ENCODE results near the gene TCIRG1.

TCIRG1 gene

DNA sequence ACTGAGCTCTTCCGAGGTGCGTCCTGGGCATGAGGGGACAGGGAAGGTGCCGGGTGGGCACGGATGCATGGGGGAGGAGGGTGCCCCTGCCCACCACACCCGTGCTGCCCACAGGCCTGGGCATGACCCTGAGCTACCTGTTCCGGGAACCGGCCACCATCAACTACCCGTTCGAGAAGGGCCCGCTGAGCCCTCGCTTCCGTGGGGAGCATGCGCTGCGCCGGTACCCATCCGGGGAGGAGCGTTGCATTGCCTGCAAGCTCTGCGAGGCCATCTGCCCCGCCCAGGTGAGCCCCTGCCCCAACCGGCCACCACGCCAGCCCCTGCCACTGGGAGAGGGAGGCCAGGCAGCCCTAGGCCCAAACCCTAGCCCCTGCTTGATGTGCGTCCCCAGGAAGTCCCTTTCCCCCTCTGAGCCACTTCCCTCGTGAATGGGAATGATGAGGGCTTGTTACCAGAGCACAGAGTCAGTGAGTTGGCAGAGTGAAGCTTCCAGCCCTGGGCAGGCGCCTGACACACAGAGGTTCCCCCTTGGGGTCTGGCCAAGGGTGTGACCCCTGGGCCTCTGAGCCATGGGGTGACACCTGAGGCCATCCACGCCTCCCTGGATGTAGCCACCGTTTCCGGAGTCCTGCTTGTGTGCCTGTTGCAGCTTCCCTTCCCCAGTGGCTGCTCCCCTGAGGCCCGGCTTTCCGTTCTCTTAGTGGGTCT is 5.7 kb upstream of the TCIRG1 start:
- FAIRE-seq (no peak), DNase-seq (ENCODE audit: extremely low spot score, insufficient read length, low read depth) (no peak)

DNA sequence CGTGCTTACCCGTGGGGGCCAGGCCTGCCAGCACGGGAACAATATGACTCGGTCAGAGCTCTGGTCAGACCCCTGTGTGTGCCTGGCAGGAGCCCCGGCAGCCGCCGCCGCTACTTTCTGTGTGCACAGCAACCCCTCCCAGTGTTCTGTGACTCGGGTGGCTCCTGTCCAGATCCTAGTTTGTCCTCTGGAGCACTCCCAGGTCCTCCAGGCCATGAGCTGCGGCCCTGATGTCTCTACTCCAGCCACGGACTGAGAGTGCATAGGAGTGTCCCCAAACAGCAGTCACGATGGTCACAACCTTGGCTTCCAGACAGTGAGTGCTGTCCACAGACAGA is 5.1 kb upstream of the TCIRG1 start:
- no peak for DNase-seq (ENCODE audit: extremely low spot score, insufficient read length, low read depth)
- no peak for FAIRE-seq

DNA sequence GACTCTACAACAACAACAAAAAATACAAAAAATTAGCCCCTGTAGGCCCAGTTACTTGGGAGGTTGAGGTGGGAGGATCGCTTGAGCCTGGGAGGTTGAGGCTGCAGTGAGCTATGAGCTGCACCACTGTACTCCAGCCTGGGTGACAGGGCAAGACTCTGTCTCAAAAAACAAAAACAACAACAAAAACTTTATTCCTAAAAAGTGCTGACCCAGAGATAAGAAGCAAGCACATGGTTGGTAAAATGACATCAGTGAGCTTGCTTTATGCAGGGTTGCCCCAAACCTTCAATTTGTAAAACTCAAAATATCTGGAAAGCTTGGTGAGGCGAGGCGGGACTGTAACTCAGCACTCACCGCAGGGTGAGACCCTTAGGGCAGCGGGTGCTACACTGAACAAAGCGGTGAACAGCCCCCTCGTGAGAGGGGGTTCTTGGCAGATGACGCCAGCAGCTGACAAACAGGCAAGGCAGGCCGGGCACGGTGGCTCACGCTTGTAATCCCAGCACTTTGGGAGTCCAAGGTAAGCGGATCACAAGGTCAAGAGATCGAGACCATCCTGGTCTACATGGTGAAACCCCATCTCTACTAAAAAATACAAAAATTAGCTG is 3.5 kb upstream of the TCIRG1 start:
- no peak for DNase-seq (ENCODE audit: extremely low spot score, insufficient read length, low read depth)

DNA sequence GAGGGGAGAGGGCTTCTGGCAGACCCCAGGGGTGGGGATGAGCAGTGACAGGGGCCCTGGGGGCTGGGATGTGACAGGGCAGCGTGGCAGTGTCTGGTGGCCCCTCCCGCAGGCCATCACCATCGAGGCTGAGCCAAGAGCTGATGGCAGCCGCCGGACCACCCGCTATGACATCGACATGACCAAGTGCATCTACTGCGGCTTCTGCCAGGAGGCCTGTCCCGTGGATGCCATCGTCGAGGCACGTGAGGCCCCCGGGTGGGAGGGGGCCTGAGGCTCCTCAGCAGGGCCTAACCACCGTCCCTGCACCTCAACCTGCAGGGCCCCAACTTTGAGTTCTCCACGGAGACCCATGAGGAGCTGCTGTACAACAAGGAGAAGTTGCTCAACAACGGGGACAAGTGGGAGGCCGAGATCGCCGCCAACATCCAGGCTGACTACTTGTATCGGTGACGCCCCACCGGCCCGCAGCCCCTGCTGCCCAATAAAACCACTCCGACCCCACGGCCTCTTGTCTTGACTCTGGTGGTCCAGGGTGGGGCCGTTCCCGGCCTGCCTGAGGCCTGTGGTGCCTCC is 2.6 kb upstream of the TCIRG1 start:
- DNase-seq (ENCODE audit: extremely low spot score, insufficient read length, low read depth) (no peak), FAIRE-seq (no peak)

More for the DNA sequence above, 3.5 kb upstream of the TCIRG1 start:
- no peak for FAIRE-seq

DNA sequence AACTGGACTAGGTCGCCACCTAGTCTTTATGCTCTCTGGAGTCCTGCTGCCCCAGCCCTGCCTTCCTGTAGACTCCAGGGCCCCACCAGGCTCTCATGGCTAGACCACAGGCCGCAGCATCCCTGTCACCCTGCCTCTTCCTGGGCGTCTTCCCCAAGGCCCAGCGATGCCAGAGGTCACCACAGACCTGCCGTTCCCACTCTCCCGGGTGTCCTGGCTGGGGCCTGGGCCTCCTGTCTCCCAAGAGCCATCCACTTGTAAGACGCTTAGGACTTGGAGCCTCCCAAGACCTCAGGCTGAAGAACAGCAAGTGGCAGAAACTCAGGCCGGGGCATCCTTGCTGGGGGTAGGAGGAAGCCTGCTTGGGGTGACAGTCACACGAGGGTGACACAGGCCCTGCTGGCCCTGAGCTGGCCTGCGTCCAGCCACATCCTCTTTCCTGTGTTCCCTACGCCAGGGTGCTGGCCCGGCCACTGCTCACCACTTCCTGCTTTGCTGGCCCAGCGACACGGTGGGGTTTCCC is 2.0 kb upstream of the TCIRG1 start:
- no peak for DNase-seq (ENCODE audit: extremely low spot score, insufficient read length, low read depth)
- no peak for FAIRE-seq

DNA sequence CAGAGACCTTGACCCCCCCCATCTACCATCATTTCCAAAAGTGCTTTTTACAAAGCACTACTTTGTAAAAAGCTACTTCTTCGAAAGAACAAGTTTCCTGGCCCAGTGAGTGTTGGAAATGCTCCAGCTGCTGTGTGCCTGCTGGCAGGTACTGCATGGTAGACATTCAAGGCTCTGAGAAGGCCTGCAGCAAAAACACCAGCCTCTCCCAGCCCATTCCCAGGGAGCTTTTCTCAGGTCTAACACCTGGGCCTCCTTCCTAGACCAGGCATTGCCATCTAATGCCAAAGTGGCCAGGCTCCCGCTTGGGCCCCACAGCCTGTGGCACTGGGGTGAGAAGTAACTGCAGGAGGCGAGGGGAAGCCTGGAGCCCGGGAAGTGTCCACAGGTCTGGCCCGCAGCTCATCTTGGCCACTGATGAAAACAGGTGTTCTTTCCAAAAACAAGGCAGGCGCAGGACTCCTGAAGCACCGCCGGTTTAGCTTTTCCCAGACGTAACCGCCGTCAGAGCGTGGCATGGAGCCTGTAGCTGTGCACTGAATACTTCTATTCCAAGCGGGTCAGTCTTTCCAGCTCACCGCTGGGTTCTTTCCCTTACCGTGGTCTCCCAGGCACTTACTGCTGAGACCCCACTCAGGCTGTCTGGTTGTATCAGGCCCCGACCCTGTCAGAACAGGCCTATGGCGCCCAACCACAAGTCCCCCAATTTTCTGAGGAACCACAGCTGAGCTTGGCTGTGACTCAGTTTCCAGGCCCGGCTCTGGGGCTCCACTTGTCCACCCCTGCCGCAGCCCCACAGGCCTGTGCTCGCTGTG is 1.2 kb upstream of the TCIRG1 start:
- no peak for FAIRE-seq

DNA sequence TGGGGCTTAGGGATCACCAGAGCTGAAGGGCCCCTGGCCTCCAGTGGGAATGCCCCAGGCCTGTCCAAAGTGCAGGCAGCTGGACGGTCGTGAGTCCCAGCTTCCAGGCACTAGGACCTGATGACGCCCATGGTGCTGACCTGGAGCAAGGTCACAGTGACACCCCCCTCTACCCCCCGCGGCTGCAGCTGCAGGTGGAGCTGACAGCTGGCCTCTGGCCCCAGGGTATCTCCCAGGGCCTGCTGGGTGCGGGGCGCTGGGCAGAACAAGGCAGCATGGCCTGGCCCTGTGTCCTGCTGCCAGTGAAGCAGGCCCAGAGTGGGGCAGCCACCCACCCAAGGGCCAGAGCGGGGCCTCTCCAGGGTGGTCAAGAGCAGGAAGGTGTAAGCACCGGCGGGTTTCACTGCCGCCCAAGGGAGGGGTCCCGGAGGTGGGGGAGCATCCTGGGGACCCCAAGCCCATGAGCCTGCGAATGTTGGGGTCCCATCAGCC is 553 bp upstream of the TCIRG1 start:
- FAIRE-seq (no peak), DNase-seq (ENCODE audit: extremely low spot score, insufficient read length, low read depth) (no peak)

More for the DNA sequence above, 1.2 kb upstream of the TCIRG1 start:
- DNase-seq (ENCODE audit: extremely low spot score, insufficient read length, low read depth), result no peak

DNA sequence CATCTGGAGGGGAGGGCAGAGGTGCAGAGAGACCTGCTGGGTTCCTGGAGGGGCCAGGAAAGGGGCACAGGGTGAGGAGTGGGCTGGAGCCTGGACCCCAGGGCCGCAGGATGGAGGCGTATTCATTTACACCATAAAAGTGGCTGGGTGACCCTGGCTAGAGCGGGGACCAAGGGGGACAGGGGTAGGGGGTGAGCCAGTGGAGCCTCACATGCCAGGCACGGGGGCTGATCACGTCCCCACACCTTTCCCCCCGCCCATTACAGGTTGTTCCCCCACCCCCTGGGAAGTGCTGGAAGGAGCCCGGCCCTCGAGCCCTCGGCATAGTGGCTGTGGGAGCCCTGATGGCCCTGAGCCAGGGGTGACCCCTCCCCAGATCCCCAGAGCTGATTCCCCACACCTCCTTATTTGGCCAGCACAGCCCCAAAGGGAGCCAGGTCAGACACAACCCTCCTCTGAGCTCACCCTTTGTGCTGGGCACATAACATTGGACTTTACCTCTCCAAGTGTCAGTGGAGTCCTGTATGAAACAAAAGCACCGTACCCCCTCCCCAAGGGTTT is 781 bp downstream of the TCIRG1 start:
- FAIRE-seq, result peak; percentile 5
- DNase-seq (ENCODE audit: extremely low spot score, insufficient read length, low read depth), result no peak

DNA sequence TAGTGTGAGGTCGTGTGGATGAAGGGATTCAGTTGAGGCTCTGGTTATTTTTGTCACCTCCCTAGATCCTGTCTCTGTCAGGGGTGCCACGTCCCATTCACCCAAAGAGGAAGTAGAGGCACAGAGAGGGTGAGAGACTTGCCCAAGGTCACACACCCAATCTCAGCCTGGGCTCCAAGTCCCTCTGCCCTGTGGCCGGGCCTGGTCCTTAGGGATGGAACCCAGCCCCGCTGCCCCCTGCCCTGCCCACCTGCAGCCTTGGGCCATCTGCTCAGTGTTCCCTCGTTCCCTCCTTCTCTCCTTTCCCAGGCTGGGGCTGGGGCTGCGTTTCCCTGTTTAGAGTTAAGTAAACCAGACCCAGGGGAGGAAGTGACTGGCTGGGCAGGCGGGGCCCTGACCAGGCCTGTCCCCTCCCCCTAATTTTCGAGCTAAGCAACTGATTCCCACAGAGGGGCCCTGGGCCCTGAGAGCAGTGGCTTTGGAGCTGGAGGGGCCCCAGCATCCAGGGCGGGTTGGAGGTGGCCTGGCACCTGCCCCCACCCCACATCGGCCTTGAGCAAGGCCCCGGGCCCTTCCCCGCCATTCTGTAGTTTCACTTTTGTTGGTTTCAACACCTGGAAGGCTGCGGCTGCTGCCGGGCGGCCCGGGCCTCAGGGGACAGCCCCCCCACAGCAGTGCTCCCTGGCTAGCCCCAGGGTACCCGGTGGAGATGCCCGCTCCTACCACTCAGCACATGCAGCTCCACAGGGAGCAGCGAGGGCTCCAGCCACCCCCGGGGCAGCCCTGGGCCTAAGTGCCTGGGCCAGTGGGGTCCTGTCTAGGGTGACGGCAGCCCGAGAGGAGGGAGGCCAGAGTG is 1.5 kb downstream of the TCIRG1 start:
- FAIRE-seq (peak; percentile 86), DNase-seq (ENCODE audit: extremely low spot score, insufficient read length, low read depth) (peak; percentile 77)

DNA sequence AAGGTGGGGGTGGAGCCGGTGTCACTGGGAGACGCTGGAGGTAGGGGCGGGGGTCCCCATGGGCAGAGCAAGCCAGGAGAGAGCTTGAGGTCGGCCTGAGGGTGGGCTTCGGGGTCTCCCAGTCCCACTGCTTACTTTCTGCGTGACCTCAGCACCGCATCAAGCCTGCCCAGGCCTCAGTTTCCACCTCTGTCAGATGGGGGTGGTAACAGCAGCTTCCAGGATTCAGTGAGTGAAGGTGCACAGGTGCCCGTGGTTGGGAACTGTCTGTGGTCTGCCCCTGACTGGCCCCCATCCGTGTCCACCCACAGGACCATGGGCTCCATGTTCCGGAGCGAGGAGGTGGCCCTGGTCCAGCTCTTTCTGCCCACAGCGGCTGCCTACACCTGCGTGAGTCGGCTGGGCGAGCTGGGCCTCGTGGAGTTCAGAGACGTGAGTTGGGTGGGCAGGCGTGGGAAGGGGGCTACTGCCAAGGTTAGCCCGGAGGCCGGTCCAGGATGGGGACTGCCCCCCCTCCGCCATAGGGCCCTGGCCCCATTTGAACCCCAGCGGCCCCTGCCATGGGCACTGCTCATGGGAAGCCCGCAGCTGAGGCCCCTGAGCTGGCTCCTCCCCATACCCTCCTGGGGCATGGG is 2.2 kb downstream of the TCIRG1 start:
- FAIRE-seq, result no peak

DNA sequence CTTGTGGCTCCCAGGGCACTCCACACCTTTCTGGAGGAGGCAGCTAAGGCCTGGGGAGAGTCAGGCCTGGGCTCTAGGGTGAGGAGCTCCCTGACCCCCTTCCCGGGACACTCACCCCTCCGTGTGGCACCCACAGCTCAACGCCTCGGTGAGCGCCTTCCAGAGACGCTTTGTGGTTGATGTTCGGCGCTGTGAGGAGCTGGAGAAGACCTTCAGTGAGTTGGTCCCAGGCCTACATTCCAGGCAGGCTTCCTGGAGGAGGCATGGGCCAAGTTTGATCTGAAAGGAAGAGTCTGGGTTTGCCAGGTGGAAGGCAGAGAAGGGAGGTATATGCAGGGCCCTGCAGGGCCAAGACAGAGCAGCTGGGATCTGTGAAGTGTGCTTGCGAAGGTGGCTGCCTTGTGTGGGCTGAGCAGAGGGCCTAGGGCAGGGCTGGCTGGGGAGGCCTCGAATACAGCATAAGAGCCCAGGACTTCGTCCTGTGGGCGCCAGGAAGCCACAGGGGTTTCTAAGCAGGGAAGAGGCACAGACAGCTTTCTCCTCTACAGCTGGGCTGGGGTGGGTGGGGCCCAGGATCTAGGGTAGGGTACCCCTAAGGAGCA is 2.9 kb downstream of the TCIRG1 start:
- no peak for DNase-seq (ENCODE audit: extremely low spot score, insufficient read length, low read depth)
- no peak for FAIRE-seq

More for the DNA sequence above, 2.2 kb downstream of the TCIRG1 start:
- no peak for DNase-seq (ENCODE audit: extremely low spot score, insufficient read length, low read depth)

DNA sequence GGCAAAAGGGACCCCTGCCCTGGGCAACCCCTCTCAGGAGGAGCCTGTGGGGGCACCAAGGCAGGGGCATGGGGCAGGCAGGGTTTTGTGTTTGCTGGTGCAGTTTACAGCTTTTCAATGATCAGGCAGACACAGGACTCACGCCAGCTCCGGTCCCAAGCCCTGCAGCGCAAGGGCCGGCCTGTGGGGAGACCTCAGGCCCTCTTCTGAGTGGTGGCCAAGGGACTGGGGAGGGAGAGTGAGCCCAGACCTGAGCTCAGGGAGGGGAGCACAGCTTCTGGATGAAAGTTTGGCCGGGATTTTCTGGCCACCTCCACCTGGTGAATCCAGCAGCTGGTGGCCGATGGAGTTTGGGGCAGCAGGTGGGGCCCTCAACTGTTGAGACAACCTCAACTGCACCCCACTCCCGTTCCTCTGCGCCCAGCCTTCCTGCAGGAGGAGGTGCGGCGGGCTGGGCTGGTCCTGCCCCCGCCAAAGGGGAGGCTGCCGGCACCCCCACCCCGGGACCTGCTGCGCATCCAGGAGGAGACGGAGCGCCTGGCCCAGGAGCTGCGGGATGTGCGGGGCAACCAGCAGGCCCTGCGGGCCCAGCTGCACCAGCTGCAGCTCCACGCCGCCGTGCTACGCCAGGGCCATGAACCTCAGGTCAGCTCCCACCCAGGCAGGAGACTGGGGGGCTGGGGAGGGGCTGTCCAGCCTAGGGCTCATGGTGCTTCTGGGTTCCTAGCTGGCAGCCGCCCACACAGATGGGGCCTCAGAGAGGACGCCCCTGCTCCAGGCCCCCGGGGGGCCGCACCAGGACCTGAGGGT is 3.6 kb downstream of the TCIRG1 start:
- FAIRE-seq (no peak), DNase-seq (ENCODE audit: extremely low spot score, insufficient read length, low read depth) (no peak)

DNA sequence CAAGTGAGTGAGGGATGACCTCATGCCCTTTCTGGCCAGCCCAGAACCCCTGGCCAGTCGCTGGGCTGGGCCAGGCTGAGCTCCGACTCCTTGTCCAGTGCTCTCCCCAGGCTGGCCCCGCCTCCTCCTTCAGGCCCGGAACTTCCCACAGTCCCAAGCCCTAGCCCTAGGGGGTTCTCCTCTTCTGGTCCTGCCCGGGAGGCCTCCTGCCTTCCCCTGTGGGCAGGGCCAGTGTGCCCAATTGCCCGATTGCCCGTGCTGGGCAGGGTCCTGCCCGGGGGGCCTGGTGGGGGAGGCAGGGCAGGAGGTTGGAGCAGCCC is 4.2 kb downstream of the TCIRG1 start:
- no peak for FAIRE-seq
- no peak for DNase-seq (ENCODE audit: extremely low spot score, insufficient read length, low read depth)

DNA sequence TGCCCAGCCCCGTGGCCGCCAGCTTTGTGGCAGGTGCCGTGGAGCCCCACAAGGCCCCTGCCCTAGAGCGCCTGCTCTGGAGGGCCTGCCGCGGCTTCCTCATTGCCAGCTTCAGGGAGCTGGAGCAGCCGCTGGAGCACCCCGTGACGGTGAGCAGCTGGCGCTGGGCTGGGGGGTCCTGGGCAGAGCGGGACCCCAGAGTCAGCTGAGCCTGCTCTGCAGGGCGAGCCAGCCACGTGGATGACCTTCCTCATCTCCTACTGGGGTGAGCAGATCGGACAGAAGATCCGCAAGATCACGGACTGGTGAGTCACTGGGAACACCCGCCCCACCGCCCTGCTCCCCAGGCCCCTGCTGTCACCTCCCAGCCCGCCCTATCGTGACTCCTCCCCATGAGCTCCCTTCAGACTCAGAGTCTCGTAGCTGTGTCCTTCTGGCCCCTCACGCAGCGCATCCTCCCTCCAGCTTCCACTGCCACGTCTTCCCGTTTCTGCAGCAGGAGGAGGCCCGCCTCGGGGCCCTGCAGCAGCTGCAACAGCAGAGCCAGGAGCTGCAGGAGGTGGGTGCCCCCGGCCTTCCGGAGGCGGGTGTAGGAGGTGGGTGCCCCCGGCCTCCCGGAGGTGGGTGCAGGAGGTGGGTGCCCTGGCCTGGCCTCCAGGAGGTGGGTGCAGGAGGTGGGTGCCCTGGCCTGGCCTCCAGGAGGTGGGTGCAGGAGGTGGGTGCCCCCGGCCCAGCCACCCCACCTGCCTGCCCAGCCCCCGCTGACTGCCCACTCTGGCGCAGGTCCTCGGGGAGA is 4.7 kb downstream of the TCIRG1 start:
- FAIRE-seq, result no peak
- DNase-seq (ENCODE audit: extremely low spot score, insufficient read length, low read depth), result no peak

DNA sequence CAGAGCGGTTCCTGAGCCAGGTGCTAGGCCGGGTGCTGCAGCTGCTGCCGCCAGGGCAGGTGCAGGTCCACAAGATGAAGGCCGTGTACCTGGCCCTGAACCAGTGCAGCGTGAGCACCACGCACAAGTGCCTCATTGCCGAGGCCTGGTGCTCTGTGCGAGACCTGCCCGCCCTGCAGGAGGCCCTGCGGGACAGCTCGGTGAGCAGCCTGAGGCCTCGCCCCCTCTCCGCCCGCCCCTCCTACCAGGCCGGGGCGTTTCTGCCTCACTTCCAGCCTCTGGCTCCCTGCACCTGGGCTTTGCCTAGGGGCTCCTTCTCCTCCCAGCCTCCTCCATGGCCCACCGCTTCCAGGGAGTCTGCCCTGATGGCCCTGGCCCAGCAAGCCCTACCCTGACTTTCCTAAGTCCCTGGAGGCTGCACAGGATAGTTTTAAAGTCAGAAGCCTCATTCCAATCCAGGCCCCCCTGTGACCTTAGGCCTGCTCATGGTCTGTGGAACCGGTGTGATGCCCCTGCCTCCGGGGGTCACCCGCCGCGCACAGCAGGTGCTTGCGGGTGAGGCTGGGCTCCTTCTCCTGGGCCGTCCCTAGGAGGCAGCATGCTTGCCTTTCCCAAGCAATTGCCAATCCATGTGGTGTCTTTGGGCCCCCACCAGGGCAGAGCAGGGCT is 5.5 kb downstream of the TCIRG1 start:
- no peak for DNase-seq (ENCODE audit: extremely low spot score, insufficient read length, low read depth)
- no peak for FAIRE-seq

DNA sequence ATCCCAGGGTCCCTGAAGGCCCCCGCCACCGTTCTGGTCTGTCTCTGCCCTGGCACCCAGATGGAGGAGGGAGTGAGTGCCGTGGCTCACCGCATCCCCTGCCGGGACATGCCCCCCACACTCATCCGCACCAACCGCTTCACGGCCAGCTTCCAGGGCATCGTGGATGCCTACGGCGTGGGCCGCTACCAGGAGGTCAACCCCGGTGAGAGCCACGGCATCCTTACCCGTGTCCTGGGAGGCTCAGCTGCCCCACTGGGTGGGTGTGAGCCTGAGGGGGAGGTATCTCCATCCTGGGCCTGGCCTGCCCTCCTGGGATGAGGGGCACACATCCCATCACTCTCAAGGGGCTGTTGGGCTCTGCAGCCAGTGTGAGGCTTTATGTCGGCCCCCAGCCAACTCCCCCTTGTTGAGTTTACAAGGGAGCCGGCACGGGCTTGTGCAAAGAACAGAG is 6.1 kb downstream of the TCIRG1 start:
- no peak for DNase-seq (ENCODE audit: extremely low spot score, insufficient read length, low read depth)
- FAIRE-seq, result no peak

Measured in GM18507 (cell line).